Measurements from ENCODE around the gene CLSTN2. TPM values are rescaled to one million over a fixed set of nuclear protein-coding genes. Genes with fewer than 3 reads are reported as not detected.

Gene CLSTN2
- total RNA-seq, 1 experiment from 2014 or later = 0.68 TPM

DNA sequence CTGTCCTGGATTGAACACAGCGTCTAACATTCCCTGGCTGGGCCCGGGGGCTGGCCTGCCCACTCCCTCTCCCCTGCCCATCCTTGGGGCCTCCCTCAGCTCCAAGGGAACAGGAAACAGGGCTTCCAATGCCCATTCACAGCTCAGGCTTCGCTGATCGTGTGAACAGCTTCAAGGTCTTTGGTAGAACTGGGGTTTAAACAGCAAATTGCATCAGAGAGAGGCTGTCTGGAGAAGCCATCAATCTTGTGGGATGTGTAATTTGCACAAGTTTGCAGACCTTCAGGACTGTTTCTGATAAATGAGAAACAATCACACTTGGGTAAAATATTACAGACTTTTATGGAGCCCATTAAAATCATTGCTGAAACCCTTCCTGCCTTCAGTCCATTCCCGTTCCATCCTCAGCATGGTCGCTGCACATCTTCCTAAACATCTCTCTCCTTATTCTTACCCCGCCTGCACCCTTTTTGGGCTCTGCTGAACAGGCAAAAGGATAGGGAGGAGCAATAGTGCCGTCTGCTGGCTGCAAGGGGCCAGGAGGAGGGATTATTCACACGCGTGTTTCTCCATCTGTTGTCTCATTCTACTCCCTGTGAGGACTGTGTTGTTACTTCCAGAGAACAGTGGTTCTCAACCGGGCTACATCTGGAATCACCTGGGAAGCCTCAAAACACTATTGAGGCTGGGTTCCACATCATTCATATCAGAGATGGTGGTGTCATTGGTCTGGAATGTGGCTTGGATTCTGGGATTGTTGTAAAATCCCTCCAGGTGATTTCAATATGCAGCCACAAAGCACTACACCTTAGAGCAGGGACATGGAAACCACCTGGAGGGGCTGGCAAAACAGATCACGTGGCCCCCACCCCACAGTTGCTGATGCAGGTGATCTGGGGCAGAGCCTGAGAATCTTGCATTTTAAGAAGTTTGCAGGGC is 116.3 kb downstream of the CLSTN2 start:
- Histone ChIP-seq H3T11ph (ENCODE audit: low read length) (no peak overlapping the region), H3K14ac (ENCODE audit: insufficient read depth, low read length) (no peak overlapping the region), H3K4me2 (ENCODE audit: insufficient read depth, insufficient read length, low read length) (no peak overlapping the region), H3K9me3 (ENCODE audit: control insufficient read depth, low read depth, low read length) (no peaks in the 10 kb centered on the region), H4K8ac (replicated peaks; ENCODE audit: insufficient read length, low read depth, low read length) (no peak overlapping the region), H3K56ac (ENCODE audit: insufficient read length, low read depth, low read length) (no peak overlapping the region), H3K79me1 (ENCODE audit: insufficient read depth, low read depth, low read length, poor library complexity, severe bottlenecking) (no peaks in the 10 kb centered on the region), H3K79me2 (ENCODE audit: insufficient read depth, low read length) (no peaks in the 10 kb centered on the region), H3K23me2 (ENCODE audit: insufficient read length, low read depth, low read length, poor library complexity, severe bottlenecking) (no peaks in the 10 kb centered on the region), H2BK20ac (ENCODE audit: low read depth, low read length, poor library complexity, severe bottlenecking) (no peak overlapping the region), H2BK12ac (ENCODE audit: insufficient read length, low read depth, low read length) (no peak overlapping the region), H3K4me1 (ENCODE audit: insufficient read depth, low read length) (no peaks in the 10 kb centered on the region), H2BK15ac (ENCODE audit: low read depth, low read length) (no peak overlapping the region), H3K9ac (ENCODE audit: extremely low read depth, insufficient read length, low read length) (no peak overlapping the region), H3K4ac (ENCODE audit: low read depth, low read length) (no peak overlapping the region), H2AK5ac (ENCODE audit: insufficient read length, low read length) (no peak overlapping the region), H3K27ac (ENCODE audit: insufficient read length, low read depth, low read length) (no peak overlapping the region), H4K91ac (ENCODE audit: insufficient read length, low read depth, low read length) (no peak overlapping the region), H2AFZ (ENCODE audit: low read length) (no peak overlapping the region), H2BK120ac (ENCODE audit: low read depth, low read length, poor library complexity, severe bottlenecking) (no peak overlapping the region), H3K27me3 (ENCODE audit: insufficient read depth, low read length) (no peaks in the 10 kb centered on the region), H3K18ac (ENCODE audit: insufficient read length, low read depth, low read length) (no peak overlapping the region), H4K5ac (ENCODE audit: insufficient read length, low read depth, low read length) (no peak overlapping the region), H2BK5ac (ENCODE audit: insufficient read length, low read length) (no peak overlapping the region), H3K23ac (ENCODE audit: insufficient read length, low read depth, low read length) (no peak overlapping the region), H4K20me1 (ENCODE audit: control insufficient read depth, insufficient read depth, insufficient read length) (no peaks in the 10 kb centered on the region)
- peaks cover 1% of the 10 kb centered on the region; the same call in 1 of the 2 replicates for H3K27me3 Mint-ChIP-seq (ENCODE audit: low read depth)
- H3K9me3 Mint-ChIP-seq = no peaks in the 10 kb centered on the region
- no CpG with 5 or more reads among the region's 12 CpGs for WGBS (ENCODE audit: extremely low coverage, insufficient read length, low lambda C conversion rate)
- no peak overlapping the region for H3K27ac Mint-ChIP-seq
- H3K36me3 Mint-ChIP-seq (ENCODE audit: insufficient read depth in 1 of 3, low read depth in 3 of 3) = no peaks in the 10 kb centered on the region
- H3K4me1 Mint-ChIP-seq = peaks cover 4 to 5% of the 10 kb centered on the region in 2 experiments; a peak in 1 of 4 replicates
- H3K4me3 Mint-ChIP-seq = no peak overlapping the region
- TF ChIP-seq CTCF (conservative IDR thresholded peaks at IDR 0.05) = peak; percentile 56
- DNase-seq = peak; percentile 40

Data from H9 (cell line).